Heart left ventricle (tissue), 16 donors: ENCODE data around the gene EXD3. TPM values are rescaled to one million over a fixed set of nuclear protein-coding genes. Genes with fewer than 3 reads are reported as not detected.

Experiments used
- ATAC-seq, 4 donors: fragments of 200-7000 bp; cut with Tn5 transposase; one replicate each; pipeline ENCODE4 v1.9.1; 2020 to 2022; ENCODE audit warnings: moderate library complexity in 4 of 4, mild to moderate bottlenecking in 3 of 4, moderate number of reproducible peaks in 1 of 4
- DNase-seq, 5 donors: peaks; one replicate each; pipeline ENCODE4 v3.0.0-alpha.2; 2020
- H3K27ac ChIP-seq, 12 donors: fragments of 200-600 bp; sonication (generic) in 4 of 12; one replicate each; pipeline versions ENCODE4 v1.5.0 to v1.8.0; 2016 to 2022; ENCODE audit warnings: mild to moderate bottlenecking in 2 of 12
- H3K27me3 ChIP-seq, 9 donors: fragments of 200-600 bp; sonication (generic) in 2 of 9; one replicate each; pipeline versions ENCODE4 v1.5.1 to v1.8.0; 2016 to 2022; ENCODE audit warnings: mild to moderate bottlenecking in 3 of 9
- H3K36me3 ChIP-seq, 9 donors: fragments of 200-600 bp; sonication (generic) in 2 of 9; one replicate each; pipeline versions ENCODE4 v1.5.0 to v1.8.0; 2018 to 2022; ENCODE audit warnings: mild to moderate bottlenecking in 2 of 9
- H3K4me1 ChIP-seq, 12 donors: fragments of 200-600 bp; sonication (generic) in 4 of 12; one replicate each; pipeline versions ENCODE4 v1.5.0 to v1.8.0; 2016 to 2022; ENCODE audit warnings: mild to moderate bottlenecking in 3 of 12
- H3K4me3 ChIP-seq, 12 donors: fragments of 200-600 bp; sonication (generic) in 4 of 12; one replicate each; pipeline versions ENCODE4 v1.5.0 to v1.8.0; 2017 to 2022; ENCODE audit warnings: mild to moderate bottlenecking in 9 of 12, moderate library complexity in 4 of 12
- H3K9me3 ChIP-seq, 12 donors: fragments of 200-600 bp; sonication (generic) in 4 of 12; one replicate each; pipeline versions ENCODE4 v1.5.0 to v1.8.0; 2016 to 2022; ENCODE audit warnings: mild to moderate bottlenecking in 1 of 12
- POLR2A ChIP-seq, 2 donors: fragments of 450-650 bp; IDR thresholded peaks; one replicate each; pipeline ENCODE4 v1.6.1; 2017; ENCODE audit warnings: antibody characterized with exemption in 2 of 2, mild to moderate bottlenecking in 2 of 2, moderate library complexity in 2 of 2
- whole genome bisulfite sequencing, 4 donors: extraction: QIAGEN DNeasy Blood & Tissue Kit in 2 of 4; methylation state at CpG; one replicate each; pipeline versions ENCODE4 v1.1.5 to v1.1.7; 2013 to 2018; 5-methylcytosine and 5-hydroxymethylcytosine counted together
- intact Hi-C, 10 donors: fragments of 100-400 bp; cut with DNase I; formaldehyde crosslinking; loops; one replicate each; pipeline versions ENCODE4 v1.11.1 to v1.14.2; 2022
- polyA plus RNA-seq, 2 donors: library from polyadenylated mRNA; stranded (reverse); fragments of 200-250 nt; gene quantifications; one replicate each; pipeline ENCODE4 v1.2.3, GENCODE V29; 2013
- total RNA-seq, 9 donors: library from RNA; depleted of rRNA in 2 of 9; stranded (reverse); fragments of >200 nt in 2 of 9; fragmentation: NEBNext Ultra II Directional in 3 of 9; extraction: Animal tissue kit (Norgen Biotek cat#: 25700) in 3 of 9; gene quantifications; one replicate each; pipeline versions ENCODE4 v1.1.0 to v1.2.4, GENCODE V29; 2016 to 2023
- TF ChIP-seq, protein P1 (sequence below), 12 donors: fragments of 200-600 bp; sonication (generic) in 4 of 12; IDR thresholded peaks; one replicate each; pipeline versions ENCODE4 v1.5.0 to v1.8.0; 2018 to 2022; ENCODE audit warnings: antibody characterized with exemption in 12 of 12, mild to moderate bottlenecking in 5 of 12
- donor health status: ischemic (EF 13 %, LVEDD 7.1; RV severe dilation, severe dysfunction).
- donor health status: healthy with polysubstance abuse.
- donor health status: DM: no; HTN: yes; CAD: no.
- donor health status: DM: no; HTN: no; CAD: no.
- donor health status: ischemic (EF 25% LVEDD 6.9; RV normal size, moderate dysfunction).
- donor health status: ischemic (EF 25% LVEDD 5.7; RV mildly dilated, moderate dysfunction).
- donor health status: healthy.
- donor health status: DM: yes; HTN: yes; CAD: no.
- donor health status: ischemic (EF 35%, LVEDD 5.7; RV mildly dilated, moderate dysfunction).
- donor health status: nonischemic (EF 11% LVEDD 7.7; RV severe dilation, severe dysfunction).
- donor health status: DM: yes; HTN: yes; CAD: no.
- donor health status: PGD.
- donor health status: ischemic (EF 29% LVEDD 5.4; RV normal size, mild dysfunction).
- donor health status: nonischemic (EF 23%, LVEDD 6.1; RV moderate dilation, normal function).

Gene EXD3
- total and polyA plus RNA-seq, 11 donors, result 4.1 to 15.2 (median 8.6) TPM

DNA sequence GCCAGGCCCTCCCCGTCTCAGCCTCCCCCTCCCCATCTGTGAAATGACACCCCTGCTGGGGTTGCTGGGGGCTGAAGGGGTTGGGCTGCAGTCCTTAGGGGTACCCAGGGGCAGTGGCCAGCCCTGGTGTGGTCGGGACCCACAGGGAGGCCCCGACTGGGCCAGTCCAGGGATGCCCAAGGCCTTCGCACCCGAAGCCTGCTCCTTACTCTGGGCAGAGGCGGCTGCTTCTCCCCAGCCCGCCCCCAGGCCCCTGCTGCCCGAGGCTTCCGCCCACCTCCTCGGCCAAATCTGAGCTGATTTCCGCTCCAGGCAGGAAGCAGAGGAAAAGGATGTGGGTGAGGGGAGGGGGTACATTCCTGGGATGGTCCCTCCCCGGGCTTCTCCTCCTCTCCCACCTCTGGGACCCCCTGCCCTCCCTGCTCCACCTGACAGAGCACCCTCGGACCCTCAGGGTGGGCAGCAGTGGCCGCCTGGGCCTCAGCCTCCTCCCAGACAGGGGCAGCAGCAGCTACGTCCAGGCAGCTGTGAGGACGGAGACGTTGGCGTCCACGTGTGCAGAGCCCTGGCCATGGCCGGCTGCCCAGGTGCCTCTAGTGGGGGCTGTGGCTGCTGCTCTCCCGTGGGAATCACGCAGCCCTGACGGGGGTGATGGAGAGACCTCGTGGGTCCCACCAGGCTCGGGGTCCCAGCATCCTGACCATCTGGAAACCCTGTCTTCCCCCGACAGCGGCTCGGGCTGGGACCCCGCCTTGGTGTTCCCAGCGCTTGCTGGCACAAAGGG lies 116.7 kb downstream of the EXD3 start:
- peak in 4 of 5 donors; percentile 40 to 68 (median 60) for DNase-seq
- peak overlapping the region; percentile 48 to 97 (median 88) for H3K27ac ChIP-seq
- no peaks in the 10 kb centered on the region for H3K36me3 ChIP-seq
- ATAC-seq, result peak in 2 of 4 donors; percentile 4 to 51
- peak overlapping the region in 10 of 12 donors; percentile 12 to 57 (median 38) for H3K4me3 ChIP-seq
- no peaks in the 10 kb centered on the region for H3K9me3 ChIP-seq
- intact Hi-C loops, result no loop called here
- peaks cover 12 to 61% (median 44%) of the 10 kb centered on the region in 12 donors for H3K4me1 ChIP-seq
- TF ChIP-seq, protein P1, sequence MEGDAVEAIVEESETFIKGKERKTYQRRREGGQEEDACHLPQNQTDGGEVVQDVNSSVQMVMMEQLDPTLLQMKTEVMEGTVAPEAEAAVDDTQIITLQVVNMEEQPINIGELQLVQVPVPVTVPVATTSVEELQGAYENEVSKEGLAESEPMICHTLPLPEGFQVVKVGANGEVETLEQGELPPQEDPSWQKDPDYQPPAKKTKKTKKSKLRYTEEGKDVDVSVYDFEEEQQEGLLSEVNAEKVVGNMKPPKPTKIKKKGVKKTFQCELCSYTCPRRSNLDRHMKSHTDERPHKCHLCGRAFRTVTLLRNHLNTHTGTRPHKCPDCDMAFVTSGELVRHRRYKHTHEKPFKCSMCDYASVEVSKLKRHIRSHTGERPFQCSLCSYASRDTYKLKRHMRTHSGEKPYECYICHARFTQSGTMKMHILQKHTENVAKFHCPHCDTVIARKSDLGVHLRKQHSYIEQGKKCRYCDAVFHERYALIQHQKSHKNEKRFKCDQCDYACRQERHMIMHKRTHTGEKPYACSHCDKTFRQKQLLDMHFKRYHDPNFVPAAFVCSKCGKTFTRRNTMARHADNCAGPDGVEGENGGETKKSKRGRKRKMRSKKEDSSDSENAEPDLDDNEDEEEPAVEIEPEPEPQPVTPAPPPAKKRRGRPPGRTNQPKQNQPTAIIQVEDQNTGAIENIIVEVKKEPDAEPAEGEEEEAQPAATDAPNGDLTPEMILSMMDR (IDR thresholded peaks at IDR 0.05), result no peak
- no peak for TF ChIP-seq POLR2A (IDR thresholded peaks at IDR 0.05)
- H3K27me3 ChIP-seq, result peaks cover 0 to 30% (median 0%) of the 10 kb centered on the region in 9 donors
- WGBS, 4 donors, result 36 to 54% (median 41%) methylated on average over 6 to 30 of the region's 30 CpGs

DNA sequence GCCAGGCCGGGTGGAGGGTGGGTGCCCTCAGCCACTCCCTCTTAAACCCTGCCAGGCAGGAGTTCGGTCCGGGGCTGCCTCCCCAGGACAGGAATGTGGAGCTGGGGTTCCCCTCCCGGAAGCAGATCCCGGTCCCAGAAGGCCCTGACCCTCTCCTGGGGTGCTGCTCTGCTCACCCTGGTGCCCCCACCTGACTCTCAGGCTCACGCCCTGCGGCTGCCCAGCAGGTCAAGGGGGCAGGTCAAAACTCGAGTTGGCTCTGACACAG lies 117.2 kb downstream of the EXD3 start:
- no peak for TF ChIP-seq POLR2A (IDR thresholded peaks at IDR 0.05)
- TF ChIP-seq, protein P1 (IDR thresholded peaks at IDR 0.05), result peak in 2 of 12 donors; percentile 0 to 3
- no peaks in the 10 kb centered on the region for H3K36me3 ChIP-seq
- 8 to 48% (median 40%) methylated on average over 2 to 8 of the region's 8 CpGs; no CpG with 5 or more reads in 1 of the 4 donors for WGBS, 4 donors
- peak overlapping the region; percentile 48 to 97 (median 88) for H3K27ac ChIP-seq
- ATAC-seq (no peak), DNase-seq (no peak)
- no peaks in the 10 kb centered on the region for H3K9me3 ChIP-seq
- peak overlapping the region in 9 of 12 donors; percentile 18 to 57 (median 39) for H3K4me3 ChIP-seq
- intact Hi-C loops, result no loop called here
- H3K27me3 ChIP-seq, result peaks cover 0 to 34% (median 0%) of the 10 kb centered on the region in 9 donors
- H3K4me1 ChIP-seq, result peaks cover 12 to 66% (median 44%) of the 10 kb centered on the region in 12 donors

DNA sequence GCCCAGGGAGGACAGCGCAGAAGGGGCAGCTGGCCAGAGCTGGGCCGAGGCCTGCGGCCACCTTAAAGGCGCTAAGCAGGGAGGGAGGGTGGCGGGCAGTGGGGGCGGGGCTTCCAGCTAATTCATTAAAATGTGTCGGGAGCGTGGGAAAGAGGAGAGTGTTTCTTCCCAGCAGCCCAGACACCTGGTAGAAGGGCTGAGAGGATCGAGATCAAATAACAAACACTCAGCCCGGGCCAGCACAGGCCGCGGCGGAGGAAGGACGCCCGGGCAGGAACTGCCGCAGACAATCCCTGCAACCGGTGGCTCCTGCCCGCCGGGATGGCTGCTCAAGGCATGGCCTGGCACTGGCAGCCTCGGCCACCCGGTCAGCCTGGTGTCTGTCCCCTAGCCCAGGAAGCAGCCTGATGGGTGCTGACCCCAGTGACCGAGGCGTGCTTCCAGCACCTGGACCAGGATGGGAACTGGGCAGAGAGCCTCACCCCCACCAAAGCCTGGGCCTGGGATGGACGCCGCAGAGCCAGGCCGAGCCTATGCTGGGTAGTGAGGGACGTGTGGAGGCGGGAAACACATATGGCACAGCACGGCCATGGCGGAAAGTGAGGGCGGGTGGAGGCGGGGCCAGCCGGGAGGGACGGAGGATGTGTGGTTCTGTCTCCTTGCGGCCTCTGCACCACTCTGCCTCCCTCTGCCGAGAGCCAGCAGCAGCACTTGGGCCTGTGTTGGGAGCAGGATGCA lies 117.7 kb downstream of the EXD3 start:
- intact Hi-C loops, result no loop called here
- peaks cover 12 to 71% (median 44%) of the 10 kb centered on the region in 12 donors for H3K4me1 ChIP-seq
- peaks cover 0 to 40% (median 0%) of the 10 kb centered on the region in 9 donors for H3K27me3 ChIP-seq
- H3K4me3 ChIP-seq, result peak overlapping the region in 9 of 12 donors; percentile 26 to 57 (median 39)
- H3K36me3 ChIP-seq, result no peaks in the 10 kb centered on the region
- H3K27ac ChIP-seq, result peak overlapping the region; percentile 48 to 97 (median 88)
- no peaks in the 10 kb centered on the region for H3K9me3 ChIP-seq
- 35 to 53% (median 50%) methylated on average over 27 to 36 of the region's 36 CpGs for WGBS, 4 donors
- TF ChIP-seq POLR2A (IDR thresholded peaks at IDR 0.05), result peak in 1 of 2 donors; percentile 25
- TF ChIP-seq, protein P1 (IDR thresholded peaks at IDR 0.05), result peak in 4 of 12 donors; percentile 6 to 43 (median 30)
- DNase-seq, result peak; percentile 74 to 85 (median 78)
- peak; percentile 21 to 72 (median 36) for ATAC-seq
